Common myeloid progenitor, CD34-positive (primary cell): ENCODE measurements around the gene FGF3.

ENCODE experiments used
- CTCF ChIA-PET: fragments of 350-600 bp; sonication (Branson Sonifier 250); formaldehyde crosslinking; loops from one replicate; lab custom pipeline; 2021; ENCODE audit warnings: antibody characterized with exemption; lab: Charles Lee
- POLR2A ChIA-PET: fragments of 350-600 bp; sonication (Branson Sonifier 250); formaldehyde crosslinking; loops from one replicate; lab custom pipeline; 2021; ENCODE audit warnings: antibody characterized with exemption; lab: Charles Lee
- DNase-seq, 3 donors: peaks; one replicate each; pipeline versions ENCODE4 v3.0.0 to v3.0.0-alpha.2; 2013
- H3K27ac ChIP-seq, 2 experiments: 1 replicate in 1 of 2; 2 replicates in 1 of 2; pipeline ENCODE4 v1.7.0; 2013; ENCODE audit warnings: inconsistent platforms in 2 of 2, low read length in 2 of 2, mild to moderate bottlenecking in 2 of 2, low read depth in 1 of 2, moderate library complexity in 1 of 2; ENCODE audit not compliant: severe bottlenecking in 2 of 2, insufficient read depth in 1 of 2, poor library complexity in 1 of 2
- H3K27me3 ChIP-seq, 5 experiments: replicated peaks in 2 of 5; 1 replicate in 3 of 5; 2 replicates in 2 of 5; pipeline versions ENCODE4 v1.6.1 to v1.7.0; 2013; ENCODE audit warnings: low read length in 4 of 5, mild to moderate bottlenecking in 2 of 5, moderate library complexity in 2 of 5, inconsistent platforms in 1 of 5; ENCODE audit not compliant: insufficient read depth in 5 of 5, control insufficient read depth in 4 of 5
- H3K36me3 ChIP-seq, 4 experiments: 1 replicate in 2 of 4; 2 replicates in 2 of 4; pipeline versions ENCODE4 v1.6.1 to v1.7.0; 2013; ENCODE audit warnings: low read length in 3 of 4, control low read depth in 1 of 4, mild to moderate bottlenecking in 1 of 4; ENCODE audit not compliant: control insufficient read depth in 4 of 4, insufficient read depth in 4 of 4
- H3K4me1 ChIP-seq, 4 experiments: 1 replicate in 3 of 4; 2 replicates in 1 of 4; pipeline versions ENCODE4 v1.6.1 to v1.7.1; 2013; ENCODE audit warnings: low read length in 3 of 4, mild to moderate bottlenecking in 3 of 4, control low read depth in 1 of 4, inconsistent platforms in 1 of 4, moderate library complexity in 1 of 4; ENCODE audit not compliant: control insufficient read depth in 4 of 4, insufficient read depth in 4 of 4; ENCODE audit errors: control extremely low read depth in 1 of 4
- H3K4me3 ChIP-seq, 7 experiments: 1 replicate in 4 of 7; 2 replicates in 3 of 7; pipeline versions ENCODE4 v1.5.1 to v1.7.0; 2013; ENCODE audit warnings: mild to moderate bottlenecking in 7 of 7, low read length in 6 of 7, moderate library complexity in 6 of 7, inconsistent platforms in 2 of 7, low read depth in 2 of 7, control low read depth in 1 of 7; ENCODE audit not compliant: insufficient read depth in 4 of 7, control insufficient read depth in 1 of 7; ENCODE audit errors: extremely low read depth in 1 of 7
- H3K9me3 ChIP-seq, 5 experiments: 1 replicate in 4 of 5; 2 replicates in 1 of 5; pipeline versions ENCODE4 v1.6.1 to v1.7.1; 2013; ENCODE audit warnings: low read length in 4 of 5, mild to moderate bottlenecking in 2 of 5, inconsistent platforms in 1 of 5, low read depth in 1 of 5, moderate library complexity in 1 of 5; ENCODE audit not compliant: control insufficient read depth in 4 of 5, insufficient read depth in 2 of 5; ENCODE audit errors: control extremely low read depth in 1 of 5
- WGBS: methylation state at CpG from one replicate; pipeline ENCODE4 v1.1.5; 2013; ENCODE audit not compliant: insufficient coverage; 5-methylcytosine and 5-hydroxymethylcytosine counted together

FGF3 gene

DNA sequence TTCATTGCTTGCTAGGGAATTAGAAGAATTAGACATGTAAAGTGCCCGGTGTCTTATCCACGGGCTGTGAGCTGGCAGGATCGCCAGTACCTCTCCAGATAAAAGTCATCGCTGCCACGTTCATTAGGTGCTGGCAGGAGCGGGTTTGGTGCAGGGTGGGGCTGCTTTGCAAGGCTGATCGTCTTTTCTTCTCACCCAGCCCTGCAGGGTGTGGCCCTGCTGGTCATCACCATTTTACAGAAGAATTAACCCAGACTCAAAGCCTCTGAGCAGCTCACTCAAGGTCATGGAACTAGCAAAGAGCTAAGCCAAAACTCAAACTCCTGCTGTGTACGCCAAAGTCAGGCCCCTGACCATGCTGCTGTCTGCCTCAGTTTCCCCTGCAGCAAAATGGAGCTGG is 38.0 kb downstream of the FGF3 start:
- DNase-seq = no peak
- CTCF ChIA-PET = interaction anchor here (1.2 kb wide), 1 partner anchor 11 kb away, joined by 3 read pairs; no protein-coding TSS in a partner anchor
- Histone ChIP-seq H3K4me1 (no peaks in the 10 kb centered on the region), H3K4me3 (no peak overlapping the region), H3K9me3 (no peaks in the 10 kb centered on the region), H3K36me3 (no peaks in the 10 kb centered on the region), H3K27me3 (peaks cover 0 to 60% (median 33%) of the 10 kb centered on the region in 5 experiments), H3K27ac (no peak overlapping the region)
- POLR2A ChIA-PET = no interaction called here
- WGBS = 84% methylated on average over 8 of the region's 8 CpGs

DNA sequence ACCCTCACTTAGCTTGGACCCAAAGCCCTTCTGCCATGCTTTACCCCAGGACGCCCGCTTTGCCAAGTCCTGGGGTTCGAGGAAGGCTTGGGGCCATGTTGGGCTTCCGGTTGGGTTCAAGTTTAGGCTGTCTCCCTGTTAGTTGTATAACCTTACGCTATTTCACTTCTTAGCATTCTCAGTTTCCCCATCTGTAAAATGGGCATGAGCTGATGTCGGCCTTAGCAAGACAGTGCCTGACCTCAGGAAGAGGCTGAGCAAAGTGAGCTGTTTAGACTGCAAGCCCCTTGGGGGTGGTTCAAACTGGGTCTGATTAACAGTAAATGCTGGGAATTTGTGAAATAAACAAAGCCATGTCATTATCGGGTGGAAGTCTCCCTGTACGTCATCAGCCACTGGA is 40.8 kb downstream of the FGF3 start:
- Histone ChIP-seq H3K27ac (no peak overlapping the region), H3K9me3 (no peaks in the 10 kb centered on the region), H3K4me1 (peaks cover 0 to 13% (median 5%) of the 10 kb centered on the region in 4 experiments), H3K36me3 (no peaks in the 10 kb centered on the region), H3K4me3 (no peak overlapping the region), H3K27me3 (peaks cover 0 to 83% (median 43%) of the 10 kb centered on the region in 5 experiments)
- 90% methylated on average over 8 of the region's 8 CpGs for WGBS
- ChIA-PET POLR2A (no interaction called here), CTCF (interaction anchor here (1.0 kb wide), 1 partner anchor 17 kb away, joined by 4 read pairs; no protein-coding TSS in a partner anchor)
- DNase-seq = no peak

DNA sequence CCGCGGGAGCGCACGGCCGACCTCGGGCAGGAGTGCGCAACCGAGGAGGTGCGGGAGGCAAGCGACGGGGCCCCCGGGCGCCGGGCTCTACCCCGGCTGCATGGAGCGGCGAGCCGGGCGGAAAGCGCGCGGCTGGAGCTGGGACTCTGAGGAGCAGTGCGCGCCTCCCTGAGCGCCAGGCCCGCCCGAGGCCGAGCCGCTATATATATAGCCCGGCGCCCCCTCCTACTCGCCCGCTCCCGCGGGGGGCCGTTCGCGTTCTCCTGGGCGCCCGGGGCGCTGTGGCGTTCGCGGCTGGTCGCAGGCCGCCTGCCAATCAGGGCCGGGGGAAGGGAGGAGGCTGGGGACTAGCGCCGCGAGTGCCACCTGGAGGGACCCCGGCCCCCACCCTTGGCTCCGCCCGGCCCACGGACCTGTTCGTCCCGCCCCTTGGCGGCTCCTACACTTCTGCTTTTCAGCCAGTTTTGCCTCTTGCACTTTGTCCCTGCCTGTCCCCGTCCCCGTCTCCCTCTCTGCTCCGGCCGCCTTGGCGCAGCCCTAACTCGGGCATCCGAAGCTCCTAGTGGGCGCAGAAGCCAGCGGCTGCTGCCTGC is 44.0 kb downstream of the FGF3 start, which contains the start of gene FGF4:
Gene FGF4 (minus strand): TSS at position 179 of the 593 bp plus-strand sequence. CDS start 257 bp downstream, outside the sequence.
- DNase-seq = peak; percentile 26 to 63 (median 59)
- POLR2A ChIA-PET = no interaction called here
- Histone ChIP-seq H3K27ac (no peak within 1 kb of the TSS), H3K9me3 (no peaks in the 10 kb centered on the region), H3K36me3 (no peaks in the 10 kb centered on the region), H3K4me3 (peak within 1 kb of the TSS in 4 of 7 experiments; percentile 15 to 37 (median 22)), H3K27me3 (peaks cover 4 to 90% (median 41%) of the 10 kb centered on the region in 5 experiments), H3K4me1 (peaks cover 0 to 13% (median 5%) of the 10 kb centered on the region in 4 experiments)
- 2% methylated on average over 62 of the region's 66 CpGs for WGBS
- CTCF ChIA-PET = no interaction called here

DNA sequence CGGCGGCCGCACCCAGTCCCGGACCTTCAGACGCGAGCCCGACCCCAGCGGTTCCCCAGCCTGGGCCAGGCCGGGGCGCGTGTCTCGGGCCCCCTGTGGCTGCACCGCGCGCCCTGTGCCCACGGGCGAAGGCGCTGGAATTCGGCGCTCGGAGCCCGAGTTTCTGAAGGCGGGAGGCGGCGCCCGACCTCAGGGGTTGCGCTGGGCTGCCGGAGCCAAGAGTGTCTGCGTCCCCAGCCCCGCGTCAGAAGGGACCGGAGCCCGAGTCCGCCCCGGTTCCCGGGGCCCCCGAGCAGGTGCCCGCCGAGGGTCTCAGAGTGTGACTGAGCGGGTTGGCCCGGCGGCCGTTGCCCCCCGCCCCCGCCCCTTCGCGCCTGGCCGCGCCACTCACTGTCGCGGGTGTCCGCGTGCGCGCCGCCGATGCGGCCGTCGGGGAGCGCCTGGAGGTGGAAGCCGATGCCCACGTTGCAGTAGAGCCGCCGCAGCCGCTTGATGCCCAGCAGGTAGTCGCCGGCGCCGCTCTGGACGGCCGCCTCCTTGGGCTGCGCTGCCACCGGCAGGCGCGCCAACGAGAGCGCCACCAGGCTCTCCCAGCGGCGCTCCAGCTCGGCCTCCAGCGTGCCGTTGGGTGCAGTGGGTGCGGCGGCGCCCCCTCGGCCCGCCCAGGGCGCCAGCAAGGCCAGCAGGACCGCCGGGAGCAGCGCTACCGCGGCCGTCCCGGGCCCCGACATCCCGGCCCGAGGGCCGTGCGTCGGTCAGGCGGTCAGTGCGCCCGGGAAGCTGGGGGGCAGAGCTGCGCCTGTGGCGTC is 44.7 kb downstream of the FGF3 start:
- no peaks in the 10 kb centered on the region for H3K9me3 ChIP-seq
- H3K27ac ChIP-seq = no peak overlapping the region
- CTCF ChIA-PET = no interaction called here
- peaks cover 0 to 13% (median 5%) of the 10 kb centered on the region in 4 experiments for H3K4me1 ChIP-seq
- no peaks in the 10 kb centered on the region for H3K36me3 ChIP-seq
- DNase-seq = no peak
- WGBS = 4% methylated on average over 91 of the region's 107 CpGs
- POLR2A ChIA-PET = no interaction called here
- peak overlapping the region in 1 of 7 experiments; percentile 26 for H3K4me3 ChIP-seq
- peaks cover 7 to 92% (median 40%) of the 10 kb centered on the region in 5 experiments for H3K27me3 ChIP-seq

DNA sequence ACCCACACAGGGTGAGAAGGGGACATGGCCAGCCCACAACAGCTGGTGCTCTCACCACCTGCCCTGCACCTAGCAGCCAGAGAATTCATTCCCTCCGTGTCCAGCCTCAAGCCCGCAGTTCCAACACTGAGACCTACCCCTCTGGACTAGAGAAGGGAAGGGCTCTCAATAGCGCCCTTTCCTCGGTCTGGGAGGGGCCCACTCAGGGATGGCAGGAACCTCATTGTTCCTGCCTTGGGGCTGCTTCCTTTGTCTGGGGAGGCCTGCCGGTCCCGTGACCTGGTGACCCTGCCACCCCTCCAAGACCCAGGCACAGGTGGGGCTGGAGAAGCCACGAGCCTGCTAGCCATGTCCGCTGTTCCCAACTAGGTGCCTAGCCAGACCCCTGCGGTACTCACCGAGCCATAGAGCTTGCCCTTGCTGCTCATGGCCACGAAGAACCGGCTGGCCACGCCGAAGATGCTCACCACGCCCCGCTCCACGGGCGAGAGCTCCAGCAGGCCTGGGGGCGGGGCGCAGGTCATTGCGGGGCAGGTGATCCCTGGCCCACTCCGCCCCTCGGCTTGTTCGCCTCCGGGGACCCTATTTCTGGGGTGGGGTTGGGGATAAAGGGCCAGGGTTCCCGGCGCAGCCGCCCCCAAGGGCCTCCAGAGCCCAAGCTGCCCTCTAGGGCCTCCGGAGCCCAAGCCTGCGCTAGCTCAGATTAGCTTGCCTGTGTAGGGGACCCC is 45.4 kb downstream of the FGF3 start:
- peaks cover 7 to 99% (median 42%) of the 10 kb centered on the region in 5 experiments for H3K27me3 ChIP-seq
- no peak overlapping the region for H3K4me3 ChIP-seq
- ChIA-PET POLR2A (no interaction called here), CTCF (no interaction called here)
- 13% methylated on average over 27 of the region's 30 CpGs for WGBS
- H3K4me1 ChIP-seq = peaks cover 0 to 13% (median 5%) of the 10 kb centered on the region in 4 experiments
- no peaks in the 10 kb centered on the region for H3K36me3 ChIP-seq
- H3K9me3 ChIP-seq = peaks cover 0 to 8% (median 0%) of the 10 kb centered on the region in 5 experiments
- H3K27ac ChIP-seq = no peak overlapping the region
- no peak for DNase-seq

DNA sequence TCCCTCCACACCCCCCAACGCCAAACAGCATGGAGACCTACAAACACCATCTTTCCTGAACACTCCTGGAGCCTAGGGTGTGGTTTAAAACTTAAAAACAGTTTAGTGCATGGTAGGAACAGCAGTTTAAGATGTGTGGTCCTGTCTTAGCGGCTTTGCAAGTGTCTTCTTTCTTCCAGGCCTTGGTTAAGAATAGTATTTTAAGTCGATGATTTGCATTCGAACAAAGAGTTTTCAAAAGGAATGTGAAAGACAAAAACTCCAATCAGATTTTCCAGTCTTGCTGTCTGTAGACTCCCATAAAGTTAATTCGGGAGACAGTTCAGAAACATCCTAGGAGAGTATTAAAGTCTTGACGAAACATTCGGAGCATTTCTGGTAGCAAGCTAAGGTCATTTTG is 47.8 kb downstream of the FGF3 start:
- peaks cover 0 to 8% (median 0%) of the 10 kb centered on the region in 5 experiments for H3K9me3 ChIP-seq
- POLR2A ChIA-PET = no interaction called here
- H3K27me3 ChIP-seq = peaks cover 7 to 89% (median 31%) of the 10 kb centered on the region in 5 experiments
- no peaks in the 10 kb centered on the region for H3K36me3 ChIP-seq
- H3K4me3 ChIP-seq = no peak overlapping the region
- no peak for DNase-seq
- WGBS = no CpG with 5 or more reads among the region's 7 CpGs
- H3K4me1 ChIP-seq = peaks cover 0 to 13% (median 5%) of the 10 kb centered on the region in 4 experiments
- H3K27ac ChIP-seq = no peak overlapping the region
- CTCF ChIA-PET = no interaction called here
